ENCODE results near the gene IGSF23.
A peak's percentile ranks its signal among the peaks of the same experiment; 100 is the strongest.
"Not testable (repeated sequence)": the region's sequence is repeated elsewhere in the genome, so short reads cannot be mapped to it uniquely, and the experiment has no call there.

Gene IGSF23

DNA sequence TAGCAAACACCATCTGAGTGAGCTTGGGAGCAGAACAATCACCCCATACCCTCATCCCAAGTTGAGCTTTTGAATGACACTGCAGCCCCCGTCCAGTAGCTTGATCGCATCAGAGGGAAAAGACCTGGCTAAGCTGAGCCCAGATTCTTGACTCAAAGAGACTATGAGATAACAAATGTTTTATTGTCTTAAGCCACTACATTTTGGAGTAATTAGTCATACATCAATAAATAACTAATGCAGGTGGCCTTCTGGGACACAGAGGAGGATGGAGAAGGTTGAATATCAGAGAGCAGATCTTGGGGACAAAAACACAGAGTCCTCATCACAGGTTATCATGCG lies 24.6 kb upstream of the IGSF23 start:
- DNase-seq = no peak

DNA sequence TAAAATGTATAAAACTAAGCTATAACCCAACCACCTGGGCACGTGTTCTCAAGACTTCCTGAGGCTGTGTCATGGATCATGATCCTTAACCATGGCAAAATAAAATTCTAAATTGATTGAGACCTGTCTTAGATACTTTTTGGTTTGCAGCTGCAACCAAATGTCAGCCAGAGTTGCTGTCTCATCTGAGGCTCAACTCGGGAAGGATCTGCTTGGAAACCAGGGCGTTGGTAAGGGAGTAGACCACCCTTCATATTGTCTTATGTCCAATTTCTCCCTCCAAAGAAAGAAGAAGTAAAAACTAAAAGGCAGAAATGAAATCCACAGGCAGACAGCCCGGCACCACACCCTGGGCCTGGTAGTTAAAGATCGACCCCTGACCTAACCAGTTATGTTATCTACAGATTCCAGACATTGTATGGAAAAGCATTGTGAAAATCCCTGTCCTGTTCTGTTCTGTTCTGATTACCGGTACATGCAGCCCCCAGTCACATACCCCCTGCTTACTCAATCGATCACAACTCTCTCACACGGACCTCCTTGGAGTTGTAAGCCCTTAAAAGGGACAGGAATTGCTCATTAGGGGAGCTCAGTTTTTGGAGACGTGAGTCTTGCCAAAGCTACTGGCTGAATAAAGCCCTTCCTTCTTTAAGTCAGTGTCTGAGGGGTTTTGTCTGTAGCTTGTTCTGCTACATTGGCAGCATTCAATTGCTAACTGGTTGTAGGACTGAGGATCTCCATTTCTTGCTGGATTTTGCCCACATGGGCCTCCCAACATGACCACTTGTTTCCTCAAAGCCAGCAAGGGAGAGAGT lies 22.9 kb upstream of the IGSF23 start:
- no peak for DNase-seq

DNA sequence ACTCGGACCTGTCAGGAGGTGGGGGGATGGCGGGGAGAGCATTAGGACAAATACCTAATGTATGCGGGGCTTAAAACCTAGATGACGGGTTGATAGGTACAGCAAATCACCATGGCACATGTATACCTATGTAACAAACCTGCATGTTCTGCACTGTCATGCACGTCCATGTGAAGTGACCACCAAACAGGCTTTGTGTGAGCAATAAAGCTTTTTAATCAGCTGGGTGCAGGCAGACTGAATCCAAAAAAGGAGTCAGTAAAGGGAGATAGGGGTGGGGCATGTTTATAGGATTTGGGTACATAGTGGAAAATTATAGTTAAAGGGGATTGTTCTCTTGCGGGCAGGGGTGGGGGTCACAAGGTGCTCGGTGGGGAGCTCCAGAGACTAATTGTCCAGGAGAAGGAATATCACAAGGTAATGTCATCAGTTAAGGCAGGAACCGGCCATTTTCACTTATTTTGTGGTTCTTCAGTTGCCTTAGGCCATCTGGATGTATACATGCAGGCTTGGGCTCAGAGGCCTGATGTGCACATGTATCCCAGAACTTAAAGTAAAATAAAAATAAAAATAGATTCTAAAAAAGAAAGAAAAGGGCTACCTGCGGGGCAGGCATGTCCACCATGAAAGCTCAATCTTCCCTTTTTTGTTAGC lies 21.9 kb upstream of the IGSF23 start:
- DNase-seq = not testable (repeated sequence)

DNA sequence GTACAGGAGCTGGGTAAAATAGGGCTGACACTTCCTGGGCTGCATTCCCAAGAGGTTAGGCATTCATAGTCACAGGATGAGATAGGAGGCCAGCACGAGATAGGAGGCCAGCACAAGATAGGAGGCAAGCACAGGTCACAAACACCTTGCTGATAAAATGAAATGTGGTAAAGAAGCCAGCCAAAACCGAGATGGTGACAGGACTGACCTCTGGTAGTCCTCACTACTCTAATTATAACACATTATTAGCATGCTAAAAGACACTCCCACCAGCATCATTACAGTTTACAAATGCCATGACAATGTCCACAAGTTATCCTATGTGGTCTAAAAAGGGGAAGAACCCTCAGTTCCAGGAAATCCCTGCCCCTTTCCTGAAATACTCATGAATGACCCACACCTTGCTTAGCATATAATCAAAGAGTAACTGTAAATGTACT lies 20.9 kb upstream of the IGSF23 start:
- DNase-seq = no peak

DNA sequence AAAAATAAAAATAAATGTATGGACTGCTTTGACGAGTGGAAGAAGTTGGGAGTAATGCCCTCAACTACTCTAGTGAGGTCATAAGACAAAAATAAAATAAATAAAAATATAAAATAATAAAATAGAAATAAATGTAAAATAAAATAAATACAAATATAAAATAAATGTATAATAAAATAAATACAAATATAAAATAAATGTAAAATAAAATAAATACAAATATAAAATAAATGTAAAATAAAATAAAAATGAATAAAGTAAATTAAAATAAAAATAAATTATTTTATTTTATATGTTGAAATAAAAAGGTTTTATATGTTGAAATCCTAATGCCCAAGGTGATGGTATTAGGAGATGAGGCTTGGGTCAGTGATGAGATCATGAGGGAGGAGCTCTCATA lies 20.1 kb upstream of the IGSF23 start:
- DNase-seq = no peak

DNA sequence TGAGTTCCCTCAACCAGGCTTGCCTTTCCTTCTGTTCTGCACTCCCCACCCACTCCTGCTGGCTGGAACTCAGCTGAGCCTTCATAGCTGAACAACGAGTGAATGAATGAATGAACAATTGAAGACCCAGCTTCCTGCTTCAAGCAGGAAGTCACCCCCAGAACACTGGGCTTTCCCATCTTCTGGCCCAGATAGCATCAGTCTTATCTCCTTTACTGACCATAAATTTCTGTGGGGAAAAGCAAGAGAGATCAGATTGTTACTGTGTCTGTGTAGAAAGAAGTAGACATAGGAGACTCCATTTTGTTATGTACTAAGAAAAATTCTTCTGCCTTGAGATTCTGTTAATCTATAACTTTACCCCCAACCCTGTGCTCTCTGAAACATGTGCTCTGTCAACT lies 19.5 kb upstream of the IGSF23 start:
- DNase-seq = not testable (repeated sequence)

DNA sequence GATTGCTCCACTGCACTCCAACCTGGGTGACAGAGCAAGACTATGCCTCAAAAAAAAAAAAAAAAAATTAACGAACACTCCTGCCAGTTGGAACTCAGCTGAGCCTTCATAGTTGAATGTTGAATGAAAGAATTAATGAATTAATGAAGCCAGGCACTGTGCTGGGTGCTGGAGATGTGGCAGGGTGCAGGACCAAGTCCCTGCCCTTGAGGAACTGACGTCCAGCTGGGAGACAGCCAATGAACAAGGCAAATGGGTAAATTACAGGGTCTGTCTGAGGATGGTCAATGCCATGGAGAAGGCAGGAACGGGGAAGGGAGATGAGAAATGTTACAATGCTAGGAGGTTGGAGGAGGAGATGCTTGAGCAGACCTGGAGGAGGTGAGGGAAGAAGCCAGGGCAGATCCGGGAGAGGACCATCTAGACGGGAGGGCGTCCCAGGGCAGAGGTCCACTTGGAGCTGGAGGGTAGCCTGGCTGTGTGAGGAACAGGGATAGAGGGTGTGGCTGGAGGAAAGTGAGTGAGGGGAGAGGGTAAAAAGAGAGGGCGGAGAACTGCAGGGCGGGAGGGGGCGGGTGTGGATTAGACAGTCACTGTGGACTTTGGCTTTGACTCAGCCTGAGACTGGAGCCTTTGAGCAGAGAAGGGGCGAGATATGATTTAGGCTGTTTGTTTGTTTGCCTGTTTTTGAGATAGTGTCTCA lies 16.8 kb upstream of the IGSF23 start:
- no peak for DNase-seq

DNA sequence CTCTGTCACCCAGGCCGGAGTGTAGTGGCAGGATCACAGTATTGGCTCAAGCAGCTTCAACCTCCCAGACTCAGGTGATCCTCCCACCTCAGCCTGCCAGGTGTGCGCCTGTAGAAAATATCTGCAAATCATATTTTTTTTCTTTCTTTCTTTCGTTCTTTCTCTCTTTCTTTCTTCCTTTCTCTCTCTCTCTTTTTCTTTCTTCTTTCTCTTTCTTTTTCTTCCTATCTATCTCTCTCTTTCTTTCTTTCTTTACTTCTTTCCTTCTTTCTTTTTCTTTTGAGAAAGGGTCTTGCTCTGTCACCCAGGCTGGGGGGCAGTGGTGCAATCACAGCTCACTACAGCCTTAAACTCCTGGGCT lies 16.3 kb upstream of the IGSF23 start:
- no peak for DNase-seq

DNA sequence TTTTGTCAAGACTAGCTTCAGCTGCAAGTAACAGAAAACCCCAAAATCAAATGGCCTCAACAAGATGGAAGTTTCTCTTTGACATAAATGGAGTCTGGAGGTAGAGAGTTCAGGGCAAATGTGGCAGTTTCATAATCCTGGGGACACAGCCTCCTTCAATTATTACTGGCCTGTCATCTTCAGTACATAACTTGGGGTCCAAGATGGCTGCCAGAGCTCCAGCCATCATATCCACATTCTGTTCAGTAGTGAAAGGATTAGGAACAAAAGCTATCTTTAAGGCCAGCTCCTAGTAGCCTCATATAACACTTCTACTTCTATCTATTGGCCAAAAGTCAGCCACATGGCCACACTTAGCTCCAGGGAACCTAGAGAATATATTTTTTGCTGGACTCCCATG lies 15.0 kb upstream of the IGSF23 start:
- DNase-seq = no peak

DNA sequence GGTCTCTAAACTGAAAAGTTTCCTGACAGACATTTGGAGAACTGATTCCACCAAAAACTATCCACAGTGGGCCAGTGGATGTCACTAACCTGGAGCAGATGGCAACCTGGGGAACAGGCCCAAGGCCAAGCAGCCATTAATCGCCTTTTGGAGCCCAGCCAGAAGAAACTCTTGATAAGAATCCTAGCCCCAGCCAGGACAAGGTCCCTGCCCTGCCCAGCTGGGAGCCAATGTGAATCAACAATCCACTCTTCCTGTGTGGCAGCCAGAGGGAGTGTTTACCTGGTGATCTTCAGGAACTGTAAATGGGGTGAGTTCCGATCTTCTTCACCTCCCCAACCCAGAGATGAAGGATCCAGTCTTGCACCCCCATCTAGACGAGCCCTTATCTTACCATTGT lies 14.5 kb upstream of the IGSF23 start:
- DNase-seq = no peak

DNA sequence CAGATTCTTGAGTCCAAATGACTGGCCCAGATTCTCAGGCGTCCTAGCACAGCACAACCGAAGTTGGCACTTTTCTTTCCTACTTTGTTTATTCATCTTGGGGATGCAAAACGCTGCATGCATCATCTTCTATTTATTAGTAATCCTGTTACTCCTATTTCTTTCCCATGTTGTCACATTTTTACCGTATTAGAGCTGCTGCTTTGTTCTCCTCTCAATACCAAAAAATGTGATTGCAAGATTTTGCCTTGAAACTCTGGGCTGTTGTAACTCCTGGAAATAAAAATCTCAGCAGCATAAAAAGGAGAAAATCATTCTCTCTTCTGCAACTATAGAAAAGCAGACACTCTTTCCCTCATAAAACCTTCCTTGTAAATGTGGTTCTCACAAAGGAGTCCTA lies 12.9 kb upstream of the IGSF23 start:
- DNase-seq = no peak

DNA sequence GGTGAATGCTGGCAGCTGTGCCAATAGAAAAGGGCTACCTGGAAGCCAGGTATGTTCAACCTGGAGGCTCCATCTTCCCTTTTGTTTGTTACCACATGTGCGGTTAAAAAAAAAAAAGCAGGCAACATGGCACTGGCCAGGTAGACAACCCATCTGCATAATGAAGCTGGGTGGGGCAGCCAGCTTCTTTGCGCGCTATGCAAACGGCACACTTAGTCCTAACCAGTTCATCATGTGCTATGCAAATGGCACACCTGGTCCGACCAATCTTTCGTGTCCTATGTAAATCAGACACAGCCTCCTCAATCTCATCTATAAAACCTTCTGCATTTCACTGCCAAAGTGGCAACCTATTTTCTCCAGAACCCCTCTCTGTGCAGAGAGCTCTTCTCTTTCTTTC lies 11.3 kb upstream of the IGSF23 start:
- DNase-seq = no peak

DNA sequence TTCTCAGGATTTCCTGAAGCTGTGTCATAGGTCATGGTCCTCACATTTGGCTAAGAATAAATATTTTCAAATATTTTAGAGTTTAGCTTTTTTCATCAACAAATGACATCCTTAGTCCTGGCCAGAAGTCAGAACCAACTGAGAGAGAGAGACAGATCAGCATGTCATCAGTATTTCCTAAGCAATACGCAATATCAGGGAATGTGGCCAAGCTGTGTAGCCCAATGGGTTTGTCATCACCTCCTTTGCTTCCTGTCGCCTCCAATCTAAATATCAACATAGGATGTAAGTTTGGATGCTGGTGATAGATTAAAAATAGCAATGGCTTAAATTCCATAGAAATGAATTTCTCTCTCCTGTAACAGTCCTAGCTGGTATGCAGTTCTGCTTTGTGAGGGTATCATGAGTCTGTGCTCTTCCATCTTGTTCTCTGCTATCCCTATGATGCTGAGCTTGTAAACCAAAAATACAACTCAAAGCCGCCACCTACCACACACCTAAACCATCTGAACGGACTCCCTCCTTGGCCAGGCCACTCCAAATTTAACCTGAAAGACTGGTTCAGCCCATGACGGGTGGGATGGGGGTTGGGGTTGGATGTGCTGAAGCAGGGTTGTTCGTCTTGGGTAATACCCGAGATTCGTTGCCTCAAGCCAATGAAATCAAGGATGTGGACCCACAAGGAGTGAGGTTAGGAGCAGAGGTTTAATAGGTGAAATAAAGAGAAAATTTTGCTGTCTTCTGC lies 10.0 kb upstream of the IGSF23 start:
- no peak for DNase-seq

DNA sequence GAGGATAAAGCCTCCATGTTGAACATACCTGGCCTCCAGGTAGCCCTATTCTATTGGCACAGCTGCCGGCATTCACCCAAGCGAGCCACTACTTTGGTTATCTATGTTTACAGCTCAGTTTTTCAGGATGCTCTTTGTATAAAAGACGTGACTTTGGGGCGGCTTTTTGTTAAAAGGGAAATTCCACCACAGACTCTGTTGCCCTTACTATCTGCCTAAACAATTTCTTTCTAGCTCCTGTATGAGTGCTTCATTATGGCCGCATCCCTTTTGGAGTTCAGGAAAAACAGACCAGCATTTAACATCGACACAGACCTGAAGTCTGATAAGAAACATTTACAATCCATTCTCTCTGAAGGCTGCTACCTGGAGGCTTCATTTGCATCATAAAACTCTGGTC lies 9.1 kb upstream of the IGSF23 start:
- DNase-seq = no peak

DNA sequence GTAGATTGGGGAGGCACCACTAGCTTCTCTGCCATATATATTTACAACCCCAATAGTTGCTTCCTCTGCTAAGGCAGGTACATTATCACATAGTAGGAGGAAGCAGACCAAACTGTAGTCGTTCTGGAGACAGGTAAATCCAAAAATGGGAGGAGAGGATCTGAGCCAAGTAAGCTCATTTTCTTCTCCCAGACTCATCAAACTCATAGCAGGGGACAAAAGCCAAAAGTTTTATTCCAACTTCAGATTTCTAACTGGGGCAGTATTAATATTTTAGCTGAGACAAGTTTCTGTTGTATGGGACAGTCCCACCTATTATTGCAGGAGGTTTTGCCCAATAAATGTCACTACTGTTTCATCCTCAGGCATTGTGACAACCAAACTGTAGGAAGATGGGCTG lies 7.8 kb upstream of the IGSF23 start:
- no peak for DNase-seq

DNA sequence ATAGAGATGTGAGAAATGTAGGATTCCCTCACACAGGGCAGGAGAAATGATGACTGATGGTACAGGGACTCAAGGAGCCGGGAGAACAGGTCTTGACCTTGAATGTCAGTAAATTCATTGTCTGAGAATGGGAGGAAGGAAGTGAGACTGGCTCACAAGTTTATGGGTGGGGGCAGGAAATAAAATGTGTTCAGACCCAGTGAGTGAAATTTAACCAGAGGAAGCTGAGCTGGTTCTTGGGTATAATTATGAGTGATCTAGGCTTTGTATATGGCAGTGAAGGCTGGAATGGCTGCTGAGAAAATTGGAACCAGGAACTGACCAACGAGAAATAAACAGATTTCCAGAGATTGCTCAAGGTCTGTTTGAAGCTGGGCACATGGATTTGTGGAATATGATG lies 6.3 kb upstream of the IGSF23 start:
- no peak for DNase-seq

DNA sequence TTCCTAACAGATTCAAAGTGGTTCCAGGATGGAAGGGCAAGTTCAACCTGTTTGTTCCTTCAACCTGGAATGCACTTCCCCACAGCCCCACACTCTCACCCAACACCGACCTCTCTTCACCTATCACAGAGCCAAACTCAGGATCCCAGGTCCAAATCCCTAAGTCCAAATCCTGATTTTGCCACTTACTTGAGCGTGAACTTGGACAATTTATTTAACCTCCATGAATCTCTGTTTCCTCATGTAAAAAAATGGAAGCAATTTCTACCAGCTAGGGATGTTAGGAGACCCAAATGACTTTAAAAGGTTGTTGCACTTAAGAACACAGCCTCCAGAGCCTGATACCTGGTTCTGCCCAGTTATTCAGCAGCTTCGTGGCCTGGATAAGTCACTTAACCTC lies 5.4 kb upstream of the IGSF23 start:
- no peak for DNase-seq

DNA sequence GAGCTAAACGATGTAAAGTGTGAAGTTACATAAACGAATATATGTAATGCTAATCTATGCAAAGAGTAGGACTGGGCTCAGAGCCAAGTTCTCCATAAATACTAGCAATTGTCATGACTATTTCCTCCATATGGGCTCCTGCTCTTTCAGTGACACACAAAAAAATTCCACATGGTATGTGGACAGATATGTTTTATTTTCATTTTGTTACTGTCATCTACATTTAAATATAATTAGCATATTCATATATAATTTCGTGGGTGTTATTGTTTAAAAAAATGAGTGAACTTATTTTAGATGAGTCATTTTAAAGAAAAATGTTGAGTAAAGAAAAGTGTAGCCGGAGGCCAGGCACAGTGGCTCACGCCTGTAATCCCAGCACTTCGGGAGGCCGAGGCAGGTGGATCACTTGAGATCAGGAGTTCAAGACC lies 5.0 kb upstream of the IGSF23 start:
- peak; percentile 4 for DNase-seq

DNA sequence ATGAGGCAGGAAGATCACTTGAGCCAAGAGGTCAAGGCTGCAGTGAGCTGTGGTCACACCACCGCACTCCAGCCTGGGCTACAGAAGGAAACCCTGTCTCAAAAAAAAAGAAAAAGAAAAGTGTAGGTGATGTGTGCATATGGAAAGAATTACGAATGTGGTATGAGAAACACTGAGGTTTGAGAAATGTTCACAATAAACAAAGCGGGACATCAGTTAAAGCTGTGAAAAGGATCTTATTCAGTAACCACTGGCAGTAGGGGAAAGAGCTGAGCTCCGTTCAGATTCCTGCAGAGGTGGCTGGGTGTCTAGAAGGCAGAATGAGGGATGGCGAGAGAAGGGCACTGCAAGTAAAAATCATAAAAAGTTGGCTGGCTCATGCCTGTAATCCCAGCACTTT lies 4.1 kb upstream of the IGSF23 start:
- DNase-seq = no peak

DNA sequence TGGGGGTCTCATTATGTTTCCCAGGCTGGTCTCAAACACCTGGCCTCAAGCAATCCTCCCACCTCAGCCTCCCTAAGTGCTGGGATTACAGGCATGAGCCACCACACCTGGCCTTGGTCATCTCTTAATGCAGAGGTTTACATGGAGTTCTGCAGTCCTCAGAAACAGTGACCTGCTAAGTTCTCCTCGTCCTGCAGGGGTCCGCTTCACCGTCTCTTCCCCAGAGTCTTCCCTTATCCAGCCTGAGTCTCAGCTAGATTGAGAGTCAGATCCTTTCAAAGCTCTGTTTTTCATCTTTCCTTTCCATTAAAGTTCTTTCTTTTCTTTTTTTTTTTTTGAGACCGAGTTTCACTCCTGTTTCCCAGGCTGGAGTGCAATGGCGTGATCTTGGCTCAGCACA lies 2.9 kb upstream of the IGSF23 start:
- DNase-seq = not testable (repeated sequence)

DNA sequence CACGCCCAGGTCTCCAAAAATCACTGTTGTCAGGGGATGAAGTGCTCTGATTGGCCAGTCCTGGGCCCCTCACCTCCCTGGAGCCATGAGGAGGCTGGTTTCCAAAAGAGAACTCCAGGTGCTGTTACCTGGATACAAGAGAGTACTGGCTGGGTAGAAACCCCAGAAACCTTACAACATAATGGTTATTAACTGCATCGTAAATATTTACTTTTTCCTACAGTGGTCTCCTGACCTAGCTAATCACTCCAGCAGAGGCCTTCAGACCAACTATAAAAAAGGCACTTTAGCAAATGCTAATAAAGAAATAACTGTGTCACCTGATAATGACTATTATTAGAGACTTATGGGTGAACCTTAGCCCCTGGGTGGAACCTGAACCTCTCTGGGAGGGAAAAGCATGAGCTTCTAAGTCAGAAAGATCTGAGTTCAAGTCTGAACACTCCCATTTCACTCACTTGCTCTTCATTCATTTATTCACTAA lies 1.5 kb upstream of the IGSF23 start:
- DNase-seq = no peak

DNA sequence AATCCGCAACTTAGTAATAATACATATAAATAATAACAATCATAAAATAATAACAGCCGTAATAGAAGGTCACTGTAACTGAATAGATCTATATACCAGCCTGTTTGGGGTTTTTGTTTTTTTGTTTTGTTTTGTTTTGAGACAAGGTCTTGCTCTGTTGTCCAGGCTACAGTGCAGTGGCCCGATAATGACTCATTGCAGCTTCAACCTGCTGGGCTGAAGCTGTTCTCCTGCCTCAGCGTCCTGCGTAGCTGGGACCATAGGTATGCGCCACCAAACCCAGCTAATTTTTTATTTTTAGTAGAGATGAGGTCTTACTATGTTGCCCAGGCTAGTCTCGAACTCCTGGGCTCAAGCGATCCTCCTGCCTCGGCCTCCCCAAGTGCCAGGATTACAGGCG lies 950 bp downstream of the IGSF23 start:
- DNase-seq = no peak

DNA sequence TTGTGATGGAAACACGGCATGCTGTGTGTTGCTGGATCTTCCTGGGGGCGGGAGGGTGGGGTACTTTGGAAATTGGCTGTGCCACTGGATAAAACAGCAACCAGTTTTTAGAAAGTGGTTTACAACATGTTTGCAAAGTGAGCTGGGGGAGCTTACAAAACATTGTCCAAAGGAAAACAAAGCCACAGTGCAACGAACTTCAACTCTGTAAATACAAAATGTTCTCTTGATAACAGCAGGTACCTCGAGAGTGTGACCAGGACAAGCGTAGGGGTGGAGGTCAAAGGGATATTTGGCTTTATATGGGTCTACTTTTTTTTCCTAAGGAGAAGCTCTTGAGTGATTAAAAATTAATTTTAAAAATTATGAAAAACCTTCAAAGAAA lies 2.5 kb downstream of the IGSF23 start:
- DNase-seq = no peak

All from NCI-H1694 treated with DMSO at 0.1 percent for 48 hours (cell line).